Activated CD8-positive, alpha-beta memory T cell treated with anti-CD3 and anti-CD28 coated beads, Interleukin-2, amount 50 U/mL, for 1 hour (primary cell): ENCODE measurements around the gene CORO1A.
"Not testable (repeated sequence)": the region's sequence is repeated elsewhere in the genome, so short reads cannot be mapped to it uniquely, and the experiment has no call there.

Source experiments
- DNase-seq: peaks from one replicate; pipeline ENCODE4 v3.0.0-alpha.2; 2020; ENCODE audit errors: extremely low read depth

The CORO1A gene

DNA sequence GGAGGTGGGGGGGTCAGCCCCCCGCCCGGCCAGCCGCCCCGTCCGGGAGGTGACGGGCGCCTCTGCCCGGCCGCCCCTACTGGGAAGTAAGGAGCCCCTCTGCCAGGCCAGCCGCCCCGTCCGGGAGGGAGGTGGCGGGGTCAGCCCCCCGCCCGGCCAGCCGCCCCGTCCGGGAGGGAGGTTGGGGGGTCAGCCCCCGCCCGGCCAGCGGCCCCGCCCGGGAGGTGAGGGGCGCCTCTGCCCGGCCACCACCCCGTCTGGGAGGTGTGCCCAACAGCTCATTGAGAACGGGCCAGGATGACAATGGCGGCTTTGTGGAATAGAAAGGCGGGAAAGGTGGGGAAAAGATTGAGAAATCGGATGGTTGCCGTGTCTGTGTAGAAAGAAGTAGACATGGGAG is 13.3 kb upstream of the CORO1A start:
- DNase-seq = not testable (repeated sequence)

DNA sequence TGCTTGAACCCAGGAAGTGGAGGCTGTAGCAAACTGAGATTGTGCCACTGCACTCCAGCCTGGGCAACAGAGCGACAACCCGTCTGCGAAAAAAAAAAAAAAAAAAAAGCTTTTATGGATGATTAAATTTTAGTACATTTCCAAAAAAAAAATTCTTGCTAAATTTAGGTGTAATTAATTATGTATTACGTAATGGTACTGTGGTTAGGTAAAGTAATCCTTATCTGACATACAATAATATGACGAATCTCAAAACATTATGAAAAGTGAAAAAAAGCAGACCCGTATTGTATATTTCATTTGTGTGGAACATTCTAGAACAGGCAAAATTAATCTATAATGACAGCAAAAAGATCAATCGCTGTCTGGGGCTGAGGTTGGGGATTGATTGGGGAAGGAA is 10.3 kb upstream of the CORO1A start:
- no peak for DNase-seq

DNA sequence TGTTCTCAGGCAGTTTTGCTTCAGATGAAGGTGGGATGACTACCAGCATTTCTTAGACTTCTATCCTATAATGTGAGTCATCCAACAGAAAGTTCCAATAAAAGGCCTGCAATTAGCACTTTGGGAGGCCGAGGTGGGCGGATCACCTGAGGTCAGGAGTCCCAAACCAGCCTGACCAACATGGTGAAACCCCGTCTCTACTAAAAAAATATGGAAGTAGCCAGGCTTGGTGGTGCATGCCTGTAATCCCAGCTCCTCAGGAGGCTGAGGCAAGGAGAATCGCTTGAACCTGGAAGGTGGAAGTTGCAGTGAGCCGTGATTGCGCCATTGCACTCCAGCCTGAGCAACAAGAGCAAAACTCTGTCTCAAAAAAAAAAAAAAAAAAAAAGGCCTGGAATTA is 6.5 kb upstream of the CORO1A start:
- not testable (repeated sequence) for DNase-seq

DNA sequence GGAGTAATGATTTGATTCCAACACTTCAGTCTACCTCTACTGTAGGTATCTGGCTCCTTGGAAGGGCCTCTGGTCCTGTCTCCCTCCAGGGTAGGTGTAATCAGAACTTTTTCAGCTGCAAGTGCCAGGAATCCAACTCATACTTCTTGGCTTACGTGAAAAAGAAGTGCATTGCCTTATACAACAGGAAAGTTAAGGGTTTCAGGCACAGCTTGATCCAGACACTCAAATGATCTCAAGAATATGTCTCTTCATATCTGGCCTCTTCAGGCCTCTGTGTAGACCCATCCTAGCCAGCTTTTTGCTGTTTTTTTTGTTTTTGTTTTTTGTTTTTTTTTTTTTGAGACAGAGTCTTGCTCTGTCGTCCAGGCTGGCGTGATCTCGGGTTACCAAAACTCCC is 4.2 kb upstream of the CORO1A start:
- DNase-seq = no peak

DNA sequence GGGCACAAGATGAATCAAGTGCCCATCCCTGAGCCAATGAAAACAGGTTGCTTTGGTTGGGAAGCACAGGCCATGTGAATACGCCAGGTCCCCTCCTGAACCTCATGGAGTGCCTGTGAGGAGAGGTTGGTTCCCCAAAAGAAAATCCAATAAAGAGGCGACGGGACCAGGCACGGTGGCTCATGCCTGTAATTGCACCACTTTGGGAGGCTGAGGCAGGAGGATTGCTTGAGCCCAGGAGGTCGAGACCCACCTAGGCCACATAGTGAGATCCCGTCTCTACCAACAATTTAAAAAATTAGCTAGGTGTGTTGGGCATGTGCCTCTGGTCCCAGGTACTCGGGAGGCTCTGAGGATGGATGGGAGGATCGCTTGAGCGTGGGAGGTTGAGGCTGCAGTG is 3.5 kb upstream of the CORO1A start:
- no peak for DNase-seq

DNA sequence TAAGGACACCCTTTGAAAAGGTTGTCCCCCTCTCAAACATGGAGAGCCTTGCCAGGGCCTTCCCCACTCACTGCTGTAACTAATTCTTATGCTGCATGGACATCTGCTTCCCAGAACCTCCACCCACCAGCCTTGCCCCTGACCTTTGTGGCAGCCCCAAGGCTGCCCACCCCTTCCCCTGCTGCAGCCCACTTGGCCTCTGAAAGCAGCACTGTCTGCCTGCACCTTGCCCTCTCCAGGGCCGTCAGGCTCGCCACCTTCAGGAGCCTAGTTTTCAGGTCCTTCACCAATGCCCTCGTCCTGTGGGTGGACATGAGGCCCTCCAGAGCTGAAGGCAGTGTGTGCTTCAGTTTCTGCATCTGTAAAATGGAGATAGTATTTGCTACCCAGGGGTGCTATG is 2.7 kb upstream of the CORO1A start:
- no peak for DNase-seq

DNA sequence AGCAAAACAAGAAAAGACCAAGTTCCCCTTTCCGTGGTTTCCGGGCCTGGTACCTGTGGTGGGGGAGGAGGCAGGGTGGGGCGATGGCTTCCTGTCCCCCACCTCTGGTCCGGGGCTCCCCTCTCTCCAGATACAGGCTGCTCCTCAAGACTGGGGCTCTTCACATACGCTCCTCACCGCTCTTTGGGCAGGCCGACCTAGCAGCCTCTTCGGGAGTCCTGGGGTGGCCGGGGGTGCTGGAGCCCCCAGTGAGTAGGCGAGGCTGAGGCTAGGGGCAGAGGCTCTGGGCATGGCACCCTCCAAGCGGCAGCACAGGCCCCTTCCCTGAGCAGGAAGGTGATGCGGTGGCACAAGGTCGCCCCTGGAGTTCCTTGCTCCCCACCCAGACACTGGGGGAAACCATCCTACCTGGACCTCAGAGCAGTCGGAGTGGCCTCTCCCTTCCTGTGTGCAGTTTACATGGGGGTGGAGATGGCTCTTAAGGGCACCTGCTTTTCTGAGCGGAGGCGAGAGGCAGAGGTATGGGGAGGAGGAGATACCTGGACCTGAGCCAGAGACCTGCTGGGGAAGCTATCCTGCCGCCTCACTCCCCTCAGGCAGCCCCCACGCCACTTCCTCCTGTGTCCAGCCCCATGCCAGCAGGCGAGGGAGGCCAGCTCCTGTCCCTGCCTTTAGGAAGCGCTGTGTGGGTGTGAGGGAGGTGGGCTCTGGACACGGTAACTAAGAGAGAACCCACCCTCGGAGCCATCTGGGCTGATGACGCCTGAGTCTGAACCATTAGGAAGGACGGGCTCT is 891 bp downstream of the CORO1A start:
- DNase-seq = peak; percentile 63

DNA sequence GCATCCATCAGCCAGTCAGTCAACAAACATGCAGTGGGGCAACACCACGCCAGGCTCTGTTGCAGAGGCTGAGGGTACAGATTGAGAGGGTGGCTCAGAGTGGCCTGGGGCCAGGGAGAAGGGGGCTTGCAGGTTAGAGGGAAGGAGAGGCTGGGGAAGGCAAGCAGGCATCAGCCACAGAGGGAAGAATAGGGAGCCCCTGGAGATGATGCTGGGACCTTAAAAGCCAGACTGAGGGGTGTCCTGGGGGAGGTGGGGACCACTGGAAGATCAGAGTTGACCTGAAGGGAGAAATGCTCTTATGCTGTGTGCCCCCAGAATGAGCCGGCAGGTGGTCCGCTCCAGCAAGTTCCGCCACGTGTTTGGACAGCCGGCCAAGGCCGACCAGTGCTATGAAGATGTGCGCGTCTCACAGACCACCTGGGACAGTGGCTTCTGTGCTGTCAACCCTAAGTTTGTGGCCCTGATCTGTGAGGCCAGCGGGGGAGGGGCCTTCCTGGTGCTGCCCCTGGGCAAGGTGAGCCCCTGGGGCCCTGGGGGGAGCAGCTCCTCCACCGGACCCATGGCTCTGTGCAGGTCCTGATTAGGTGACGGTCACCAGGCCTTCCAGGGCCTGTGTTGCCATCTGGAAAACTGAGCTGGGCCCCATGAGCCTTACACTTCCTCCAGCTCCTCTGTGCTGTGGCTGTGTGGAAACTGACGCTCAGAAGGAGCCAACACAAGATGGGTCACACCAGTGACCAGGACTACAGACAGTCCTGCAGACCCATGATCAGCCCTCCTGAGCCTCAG is 1.7 kb downstream of the CORO1A start:
- DNase-seq = no peak

DNA sequence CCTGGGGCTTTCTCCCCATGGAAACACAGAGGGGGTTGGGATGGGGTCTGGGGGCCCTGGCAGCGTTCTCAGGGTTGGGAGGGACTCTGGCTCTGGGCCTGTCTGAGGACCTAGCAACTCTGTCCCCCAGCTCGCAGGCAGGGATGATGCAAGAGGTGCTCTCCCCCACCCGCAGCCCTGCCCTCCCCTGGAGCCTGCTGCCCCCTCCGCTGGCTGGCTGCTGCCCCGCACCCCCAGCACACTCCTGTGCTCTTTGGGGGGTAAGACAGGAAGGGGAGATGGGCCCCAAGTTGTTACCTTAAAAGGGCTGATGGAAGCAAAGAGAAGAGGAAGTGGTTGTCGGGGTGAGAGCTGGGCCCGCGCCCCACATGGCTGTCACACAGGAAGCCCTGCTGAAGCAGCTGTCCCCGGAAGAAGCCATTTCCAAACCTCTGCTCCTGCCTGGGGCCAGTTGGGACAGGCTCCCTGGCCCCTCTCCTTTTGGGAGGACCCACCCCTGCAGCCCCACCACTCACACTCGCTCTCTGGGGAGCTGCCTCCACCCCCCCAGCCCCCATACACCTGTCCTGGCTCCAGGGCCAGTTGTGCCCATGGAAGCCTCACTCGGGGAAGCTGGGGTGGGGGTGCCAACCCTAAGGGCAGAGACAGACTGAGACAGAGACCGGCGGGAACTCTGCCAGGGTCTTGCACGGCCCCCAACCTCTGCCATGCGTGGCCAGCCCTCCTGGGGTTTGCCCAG is 2.5 kb downstream of the CORO1A start:
- DNase-seq = peak; percentile 70

DNA sequence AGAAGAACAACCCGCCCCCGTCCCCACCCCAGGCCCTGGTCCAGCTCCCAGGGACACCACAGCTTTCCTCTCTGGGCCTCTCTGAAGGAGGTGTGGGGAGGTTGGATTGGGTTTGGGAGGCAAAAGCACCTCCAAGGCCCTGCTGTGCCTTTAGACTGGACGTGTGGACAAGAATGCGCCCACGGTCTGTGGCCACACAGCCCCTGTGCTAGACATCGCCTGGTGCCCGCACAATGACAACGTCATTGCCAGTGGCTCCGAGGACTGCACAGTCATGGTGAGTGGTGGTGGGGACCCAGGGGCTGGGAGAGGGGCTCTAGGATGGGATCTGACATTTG is 3.0 kb downstream of the CORO1A start:
- DNase-seq = no peak

DNA sequence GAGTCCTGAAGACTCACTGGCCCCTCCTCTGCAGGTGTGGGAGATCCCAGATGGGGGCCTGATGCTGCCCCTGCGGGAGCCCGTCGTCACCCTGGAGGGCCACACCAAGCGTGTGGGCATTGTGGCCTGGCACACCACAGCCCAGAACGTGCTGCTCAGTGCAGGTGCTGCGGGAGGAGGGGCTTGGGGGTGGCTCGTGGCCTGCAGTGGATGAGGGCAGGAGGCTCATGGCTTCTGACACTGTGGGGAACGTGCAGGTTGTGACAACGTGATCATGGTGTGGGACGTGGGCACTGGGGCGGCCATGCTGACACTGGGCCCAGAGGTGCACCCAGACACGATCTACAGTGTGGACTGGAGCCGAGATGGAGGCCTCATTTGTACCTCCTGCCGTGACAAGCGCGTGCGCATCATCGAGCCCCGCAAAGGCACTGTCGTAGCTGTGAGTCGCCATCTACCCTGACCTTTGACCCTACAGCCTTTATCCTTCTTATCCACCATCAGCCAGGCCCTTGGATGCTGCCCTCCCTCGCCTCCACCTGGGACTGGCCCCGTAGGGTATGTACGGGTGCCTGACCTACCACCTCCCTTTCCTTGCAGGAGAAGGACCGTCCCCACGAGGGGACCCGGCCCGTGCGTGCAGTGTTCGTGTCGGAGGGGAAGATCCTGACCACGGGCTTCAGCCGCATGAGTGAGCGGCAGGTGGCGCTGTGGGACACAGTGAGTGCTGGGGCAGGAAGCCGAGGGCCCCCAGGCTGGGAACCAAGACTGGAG is 3.6 kb downstream of the CORO1A start:
- peak; percentile 72 for DNase-seq

DNA sequence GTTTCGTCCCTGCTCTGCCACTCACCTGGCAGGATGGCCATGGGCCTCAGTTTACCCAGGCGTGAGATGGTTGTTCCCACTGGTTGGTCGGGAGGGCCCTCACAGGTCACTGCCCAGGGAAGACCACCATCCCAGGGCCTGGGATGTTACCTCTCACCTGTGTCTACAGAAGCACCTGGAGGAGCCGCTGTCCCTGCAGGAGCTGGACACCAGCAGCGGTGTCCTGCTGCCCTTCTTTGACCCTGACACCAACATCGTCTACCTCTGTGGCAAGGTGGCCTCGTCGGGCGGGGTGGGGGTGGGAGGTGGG is 4.1 kb downstream of the CORO1A start:
- DNase-seq = no peak

DNA sequence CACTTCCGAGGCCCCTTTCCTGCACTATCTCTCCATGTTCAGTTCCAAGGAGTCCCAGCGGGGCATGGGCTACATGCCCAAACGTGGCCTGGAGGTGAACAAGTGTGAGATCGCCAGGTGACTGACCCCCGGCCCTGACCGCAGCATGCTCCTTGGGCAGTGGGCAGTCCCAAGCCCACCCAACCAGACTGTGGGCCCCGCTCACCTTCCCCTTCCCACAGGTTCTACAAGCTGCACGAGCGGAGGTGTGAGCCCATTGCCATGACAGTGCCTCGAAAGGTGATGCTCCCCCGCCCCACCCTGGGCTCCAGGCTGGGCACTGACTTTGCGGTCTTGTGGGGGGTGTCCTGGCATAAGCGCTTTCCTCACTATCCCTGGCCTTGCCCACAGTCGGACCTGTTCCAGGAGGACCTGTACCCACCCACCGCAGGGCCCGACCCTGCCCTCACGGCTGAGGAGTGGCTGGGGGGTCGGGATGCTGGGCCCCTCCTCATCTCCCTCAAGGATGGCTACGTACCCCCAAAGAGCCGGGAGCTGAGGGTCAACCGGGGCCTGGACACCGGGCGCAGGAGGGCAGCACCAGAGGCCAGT is 4.7 kb downstream of the CORO1A start:
- no peak for DNase-seq

DNA sequence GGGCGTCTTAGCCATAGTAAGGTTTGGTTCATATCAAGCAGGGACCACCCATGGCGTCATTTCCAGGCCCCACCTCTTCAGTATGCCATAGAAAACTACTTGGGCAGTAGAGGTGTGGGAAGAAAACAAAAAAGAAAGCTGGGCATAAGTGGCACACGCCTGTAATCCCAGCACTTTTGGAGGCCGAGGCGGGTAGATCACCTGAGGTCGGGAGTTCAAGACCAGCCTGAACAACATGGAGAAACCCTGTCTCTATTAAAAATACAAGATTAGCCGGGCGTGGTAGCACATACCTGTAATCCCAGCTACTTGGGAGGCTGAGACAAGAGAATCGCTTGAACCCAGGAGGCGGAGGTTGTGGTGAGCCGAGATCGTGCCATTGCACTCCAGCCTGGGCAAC is 7.8 kb downstream of the CORO1A start:
- not testable (repeated sequence) for DNase-seq

DNA sequence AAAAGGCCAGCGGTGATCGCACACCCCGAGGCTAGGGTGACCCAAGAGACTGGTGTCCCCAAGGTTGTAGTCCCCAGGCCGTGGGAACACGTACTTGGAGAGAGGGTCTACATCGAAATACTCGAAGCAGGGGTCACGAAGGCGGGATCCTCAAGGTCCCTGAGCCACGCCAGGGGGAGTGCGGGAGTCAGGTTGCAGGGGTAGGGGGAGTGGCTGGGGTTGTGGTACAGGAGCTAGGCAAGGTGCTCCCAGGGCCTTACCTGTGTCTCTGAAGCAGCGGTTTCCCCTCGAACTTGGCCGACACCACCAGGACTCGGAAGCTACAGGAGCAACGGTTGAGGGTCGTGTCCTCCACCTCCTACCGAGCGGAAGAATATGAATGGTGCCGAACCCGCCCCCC is 9.7 kb downstream of the CORO1A start:
- DNase-seq = not testable (repeated sequence)

DNA sequence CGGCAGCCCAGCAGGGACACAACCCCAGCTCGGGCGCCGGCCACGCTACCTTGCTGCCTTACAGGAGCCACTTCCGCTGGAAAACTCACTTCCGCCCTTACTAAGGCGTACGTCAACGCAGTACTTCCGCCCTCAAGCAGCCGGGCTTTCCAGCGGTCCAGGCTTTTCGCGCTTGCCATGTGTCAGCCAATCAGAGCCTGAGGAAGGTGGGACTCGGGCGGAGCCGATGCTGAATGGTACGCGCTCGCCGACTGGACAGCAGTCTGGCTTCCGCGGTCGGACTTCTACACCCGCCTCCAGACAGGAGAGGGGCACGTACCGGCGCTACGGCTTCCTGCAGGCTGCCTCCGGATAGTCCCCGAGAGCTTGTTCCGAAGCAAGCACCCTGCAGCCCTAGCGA is 10.2 kb downstream of the CORO1A start, which contains the start of the genes BOLA2B and SLX1A:
Gene BOLA2B, minus strand, starts transcription at position 52 of the 400 bp plus-strand sequence. CDS start 71 bp downstream, outside the sequence.
Gene SLX1A, plus strand, starts transcription at position 261 of the 400 bp plus-strand sequence. CDS start 210 bp downstream, outside the sequence.
- not testable (repeated sequence) for DNase-seq

DNA sequence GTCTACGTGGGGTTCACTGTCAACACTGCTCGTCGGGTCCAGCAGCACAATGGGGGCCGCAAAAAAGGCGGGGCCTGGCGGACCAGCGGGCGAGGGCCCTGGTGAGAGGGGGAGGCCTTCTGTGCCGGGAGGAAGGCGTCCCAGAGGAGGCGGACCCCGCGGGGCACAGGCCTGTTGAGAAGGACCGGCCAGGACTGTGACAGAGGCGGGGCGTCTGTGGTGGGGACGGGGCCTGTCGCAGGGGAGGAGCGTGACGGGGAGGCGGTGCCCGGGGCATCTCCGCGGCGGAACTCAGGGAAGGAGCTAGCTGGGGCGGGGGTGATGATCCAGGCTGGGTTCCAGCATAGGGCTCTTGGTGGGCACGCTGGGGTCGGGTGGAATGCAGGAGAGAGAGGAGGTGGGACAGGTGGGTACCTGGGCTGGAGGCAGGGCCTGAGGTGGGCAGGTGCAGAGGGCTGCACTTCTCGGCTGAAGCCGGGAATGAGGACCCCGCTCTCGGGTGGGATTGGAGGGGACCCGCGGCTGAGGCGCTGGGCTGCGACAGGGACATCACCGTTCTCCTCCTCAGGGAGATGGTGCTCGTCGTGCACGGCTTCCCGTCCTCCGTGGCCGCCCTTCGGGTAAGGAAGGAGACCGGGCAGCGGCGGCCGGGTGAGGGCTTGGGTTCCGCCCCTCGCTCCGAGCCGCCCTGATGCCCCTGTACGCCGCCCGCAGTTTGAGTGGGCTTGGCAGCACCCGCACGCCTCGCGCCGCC is 10.9 kb downstream of the CORO1A start:
- DNase-seq = not testable (repeated sequence)

DNA sequence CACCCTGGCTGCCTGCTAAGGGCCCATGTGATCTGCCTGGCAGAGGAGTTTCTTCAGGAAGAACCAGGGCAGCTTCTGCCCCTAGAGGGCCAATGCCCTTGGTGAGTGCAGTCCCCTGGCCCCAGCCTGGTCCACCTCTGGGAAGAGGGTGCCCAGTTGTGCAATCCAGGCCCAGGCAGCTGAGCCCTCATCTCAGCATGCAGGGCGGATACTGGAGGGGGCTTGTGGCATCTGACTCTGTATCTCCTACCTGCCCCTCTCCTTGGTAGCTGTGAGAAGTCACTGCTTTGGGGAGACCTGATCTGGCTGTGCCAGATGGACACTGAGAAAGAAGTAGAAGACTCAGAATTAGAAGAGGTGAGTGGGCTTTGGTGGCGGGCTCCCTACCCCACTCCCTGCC is 13.6 kb downstream of the CORO1A start:
- not testable (repeated sequence) for DNase-seq

DNA sequence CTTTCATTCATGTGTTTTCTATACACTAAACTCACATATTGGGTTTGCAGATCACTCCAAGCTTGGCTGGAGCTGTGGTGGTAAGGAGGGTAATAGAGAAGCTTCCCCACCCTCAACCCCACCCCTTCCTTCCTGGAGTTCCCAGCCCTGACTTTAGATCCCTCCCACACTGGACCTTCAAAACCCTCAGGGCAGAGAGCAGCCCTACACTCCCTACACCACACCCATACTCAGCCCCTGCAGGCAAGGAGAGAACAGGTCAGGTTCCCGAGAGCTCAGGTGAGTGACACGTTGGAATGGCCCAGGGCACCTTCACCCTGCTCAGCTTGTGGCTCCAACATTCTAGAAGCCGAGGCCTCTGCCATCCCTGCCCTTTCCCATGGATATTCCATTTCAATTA is 15.6 kb downstream of the CORO1A start, which contains the start of gene SULT1A3:
Gene SULT1A3, plus strand, starts transcription at position 207 of the 400 bp plus-strand sequence. CDS start 1,474 bp downstream, outside the sequence.
- not testable (repeated sequence) for DNase-seq

DNA sequence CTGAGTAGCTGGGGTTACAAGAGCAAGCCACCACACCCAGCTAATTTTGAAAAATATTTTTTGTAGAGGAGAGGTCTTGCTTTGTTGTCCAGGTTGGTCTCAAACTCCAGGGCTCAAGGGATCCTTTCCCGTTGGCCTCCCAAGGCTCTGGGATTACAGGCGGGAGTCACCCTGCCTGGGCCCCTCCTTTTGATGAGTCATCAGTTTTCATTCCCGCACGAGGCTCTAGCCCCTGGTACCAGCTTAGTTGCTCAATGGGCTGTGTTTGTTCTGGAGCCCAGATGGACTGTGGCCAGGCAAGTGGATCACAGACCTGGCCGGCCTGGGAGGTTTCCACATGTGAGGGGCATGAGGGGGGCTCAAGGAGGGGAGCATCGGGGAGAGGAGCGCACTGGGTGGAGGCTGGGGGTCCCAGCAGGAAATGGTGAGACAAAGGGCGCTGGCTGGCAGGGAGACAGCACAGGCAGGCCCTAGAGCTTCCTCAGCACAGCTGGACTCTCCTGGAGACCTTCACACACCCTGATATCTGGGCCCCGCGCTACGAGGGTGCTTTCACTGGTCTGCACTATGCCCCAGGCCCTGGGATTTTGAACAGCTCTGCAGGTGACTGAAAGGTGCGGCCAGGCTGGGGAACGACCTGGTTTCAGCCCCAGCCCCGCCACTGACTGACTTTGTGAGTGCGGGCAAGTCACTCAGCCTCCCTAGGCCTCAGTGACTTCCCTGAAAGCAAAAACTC is 16.4 kb downstream of the CORO1A start:
- DNase-seq = not testable (repeated sequence)
